CD4-positive, alpha-beta T cell treated with Interleukin-10 for 1 hour (primary cell): ENCODE data around the gene ANAPC10.
"Not testable (repeated sequence)": the region's sequence is repeated elsewhere in the genome, so short reads cannot be mapped to it uniquely, and the experiment has no call there.

Experiments
- DNase-seq: peaks from one replicate; pipeline ENCODE4 v3.0.0-alpha.2; 2020

ANAPC10 gene

DNA sequence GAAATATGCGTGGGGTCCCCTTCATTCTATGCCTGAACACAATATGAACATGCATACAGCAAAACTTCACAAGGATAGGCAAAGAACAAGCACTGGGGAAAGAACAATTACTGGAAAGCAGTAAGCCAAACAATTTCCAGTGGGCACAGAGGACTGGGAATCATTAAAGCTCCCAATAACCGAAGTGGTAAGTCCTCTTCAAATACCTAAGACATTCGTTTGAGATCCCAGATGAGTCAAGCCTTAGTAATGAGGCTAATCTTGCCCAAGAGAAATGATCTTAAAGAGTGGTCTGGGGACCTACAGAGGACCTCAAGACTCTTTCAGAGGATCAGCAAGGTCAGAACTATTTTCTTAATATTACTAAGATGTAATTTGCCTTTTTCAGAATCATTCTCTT, 28.6 kb downstream of the ANAPC10 start:
- no peak for DNase-seq

DNA sequence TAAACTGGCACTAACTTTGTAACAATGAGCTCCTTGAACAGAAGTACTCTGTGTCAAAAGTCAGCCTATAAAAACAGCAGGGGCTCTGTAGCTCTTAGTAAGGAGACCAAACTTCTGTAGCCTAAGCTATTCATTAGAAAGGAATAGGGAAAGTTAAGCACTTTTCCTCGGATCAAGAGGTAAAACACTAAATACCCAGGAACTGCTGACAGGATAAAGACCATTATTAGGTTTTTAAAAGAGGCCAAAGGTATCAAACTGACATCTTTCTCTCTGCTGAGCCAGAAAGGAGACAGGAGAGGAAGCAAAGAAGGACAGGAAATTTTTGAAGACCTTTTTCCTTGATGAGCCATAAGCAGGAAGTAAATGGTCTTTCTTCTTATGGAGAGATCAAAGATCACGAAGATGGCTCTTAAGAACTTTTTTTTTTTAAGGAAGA, 31.9 kb downstream of the ANAPC10 start:
- no peak for DNase-seq

DNA sequence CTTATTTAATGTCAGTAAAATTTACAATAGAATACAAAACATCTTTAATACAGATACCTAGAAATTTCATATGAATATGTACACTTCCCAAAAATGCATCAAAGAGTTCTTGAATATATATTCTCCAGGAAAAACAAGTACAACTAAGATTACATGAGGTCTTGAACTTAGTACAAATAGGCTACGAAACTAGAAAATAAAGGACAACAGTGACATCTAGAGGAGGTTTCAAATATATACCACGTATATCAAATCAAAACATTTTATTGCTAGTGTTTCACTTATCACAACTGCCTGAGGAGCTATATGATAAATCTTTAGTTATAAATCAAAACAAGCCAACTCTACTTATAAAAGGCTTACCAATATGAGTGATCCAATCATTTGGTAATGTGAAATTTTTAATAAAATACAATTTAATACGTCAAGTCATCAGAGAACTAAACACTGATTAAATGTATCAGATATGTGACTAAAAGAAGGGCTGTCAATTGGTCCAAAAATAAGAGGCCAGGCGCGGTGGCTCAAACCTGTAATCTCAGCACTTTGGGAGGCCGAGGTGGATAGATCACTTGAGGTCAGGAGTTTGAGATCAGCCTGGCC, 36.6 kb downstream of the ANAPC10 start:
- DNase-seq: peak; percentile 54

DNA sequence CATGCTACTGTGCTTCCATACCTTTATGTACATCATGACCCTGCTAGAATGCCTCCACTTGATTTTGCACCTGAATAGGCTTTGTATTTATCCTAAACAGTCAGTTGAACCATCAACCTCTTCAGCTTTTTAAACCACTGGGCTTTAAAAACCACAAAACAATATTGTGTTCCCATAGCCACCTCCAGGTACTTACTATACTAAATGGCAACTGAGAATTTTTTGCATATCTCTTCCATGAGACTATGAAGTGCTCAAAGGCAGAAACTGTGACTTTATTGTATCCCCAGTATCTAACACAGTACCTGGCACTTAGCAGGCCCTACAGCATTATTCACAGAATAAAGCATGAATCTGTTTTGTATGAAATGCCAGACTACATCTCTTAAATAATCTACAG, 39.7 kb downstream of the ANAPC10 start:
- DNase-seq: no peak

DNA sequence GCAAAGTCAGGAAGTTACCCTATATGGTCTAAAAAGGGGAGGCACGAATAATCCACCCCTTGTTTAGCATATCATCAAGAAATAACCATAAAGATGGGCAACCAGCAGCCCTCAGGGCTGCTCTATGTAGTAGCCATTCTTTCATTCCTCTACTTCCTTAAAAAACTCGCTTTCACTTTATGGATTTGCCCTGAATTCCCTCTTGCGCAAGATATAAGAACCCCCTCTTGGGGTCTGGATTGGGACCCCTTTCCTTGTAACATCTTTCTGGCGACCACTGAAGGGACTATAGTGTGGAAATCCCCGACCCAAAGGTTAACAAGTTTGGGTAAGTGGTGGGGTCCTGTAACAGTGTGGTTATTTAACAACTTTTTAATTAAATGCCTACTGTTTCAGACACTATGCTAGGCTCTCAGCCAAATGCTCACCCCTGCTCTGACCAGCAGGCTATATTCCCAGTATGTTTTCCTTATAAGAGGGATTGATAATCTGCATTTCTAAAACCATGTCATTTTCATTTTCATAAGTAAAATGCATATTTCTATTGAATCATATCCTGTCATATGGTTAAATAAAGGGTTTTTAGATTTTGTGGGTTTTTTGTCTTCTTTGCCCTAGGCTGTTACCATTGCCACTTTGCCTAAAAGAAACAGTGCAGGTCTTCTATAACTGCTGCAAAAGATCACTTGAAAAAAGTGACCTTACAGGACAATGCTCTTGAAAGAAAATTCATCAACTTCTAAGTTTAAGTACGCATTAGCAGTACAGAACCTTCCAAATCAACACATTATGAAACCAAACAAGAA, 41.5 kb downstream of the ANAPC10 start:
- DNase-seq: no peak

DNA sequence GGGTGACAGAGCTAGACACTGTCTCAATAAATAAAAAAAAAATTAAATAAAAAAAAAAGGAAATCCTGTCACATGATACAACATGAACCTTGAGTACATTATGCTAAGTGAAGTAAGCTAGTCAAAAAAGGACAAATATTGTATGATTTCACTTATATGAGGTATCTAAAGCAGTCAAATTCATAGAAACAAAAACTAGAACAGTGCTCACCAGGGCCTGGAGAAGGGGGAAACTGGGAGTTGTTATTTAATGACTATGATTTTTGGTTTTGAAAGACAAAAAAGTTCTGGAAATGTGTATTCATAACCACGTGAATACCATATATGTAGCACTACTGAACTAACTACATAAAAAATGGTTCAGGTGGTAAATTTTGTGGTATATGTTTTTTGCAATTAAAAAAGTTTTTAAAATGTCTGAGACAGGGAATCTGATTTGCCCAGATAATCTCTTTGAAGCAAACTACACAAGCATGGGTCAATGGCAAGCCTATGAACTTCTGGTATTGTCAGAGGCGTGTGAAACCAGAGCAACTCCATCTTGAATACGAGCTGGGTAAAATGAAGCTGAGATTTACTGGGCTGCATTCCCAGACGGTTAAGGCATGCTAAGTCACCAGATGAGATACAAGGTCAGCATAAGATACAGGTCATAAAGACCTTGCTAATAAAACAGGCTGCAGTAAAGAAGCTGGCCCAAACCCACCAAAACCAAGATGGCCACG, 42.3 kb downstream of the ANAPC10 start:
- DNase-seq: no peak

DNA sequence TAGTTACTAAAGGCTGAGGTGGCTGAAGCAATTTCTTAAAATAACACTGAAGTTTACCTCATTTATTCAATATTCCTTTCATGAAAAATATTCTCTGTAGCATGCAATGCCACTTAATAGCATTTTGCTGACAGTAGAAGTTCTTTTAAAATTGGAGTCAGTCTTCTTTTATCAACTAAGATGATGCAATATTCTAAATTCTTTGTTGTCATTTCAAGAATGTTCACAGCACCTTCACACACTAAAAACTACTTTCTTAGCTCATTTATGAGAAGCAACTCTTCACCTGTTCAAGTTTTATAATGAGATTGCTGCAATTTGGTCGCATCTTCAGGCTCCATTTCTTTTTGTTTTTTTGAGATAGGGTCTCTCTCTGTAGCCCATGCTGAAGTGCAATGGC, 48.8 kb downstream of the ANAPC10 start:
- DNase-seq: no peak

DNA sequence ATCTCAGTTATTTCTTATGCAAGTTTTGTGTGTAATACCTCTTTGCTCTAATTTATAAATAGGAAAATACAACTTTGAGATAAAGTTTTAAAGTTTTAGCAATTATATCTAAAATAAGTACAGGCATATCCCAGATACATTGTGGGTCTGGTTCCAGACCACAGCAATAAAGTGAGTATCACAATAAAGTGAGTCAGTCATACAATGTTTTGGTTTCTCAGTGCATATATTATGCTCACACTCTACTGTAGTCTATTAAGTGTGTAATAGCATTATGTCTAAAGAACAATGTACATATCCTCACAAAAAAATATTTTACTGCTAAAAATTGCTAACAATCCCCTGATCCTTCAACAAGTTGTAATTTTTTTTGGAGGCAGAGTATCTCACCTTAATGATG, 49.2 kb downstream of the ANAPC10 start:
- DNase-seq: no peak

DNA sequence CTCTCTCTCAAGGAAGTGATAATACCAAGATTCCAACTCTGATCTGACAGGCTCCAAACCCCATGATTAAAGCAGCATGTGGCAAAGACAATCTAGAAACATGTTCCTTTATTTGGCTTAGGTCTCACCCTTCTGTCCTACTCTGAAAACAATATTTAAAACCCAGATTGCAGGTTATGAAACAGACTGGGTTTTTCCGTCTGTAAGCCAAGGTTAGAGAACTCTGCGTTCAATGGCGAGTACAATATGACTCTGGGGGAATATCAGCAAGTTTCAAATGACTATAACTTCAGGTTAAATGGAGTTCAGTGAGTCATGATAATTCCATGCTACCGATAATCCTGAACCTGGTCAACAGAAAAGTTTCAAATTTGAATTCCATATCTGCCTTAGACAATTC, 50.8 kb downstream of the ANAPC10 start:
- DNase-seq: no peak

DNA sequence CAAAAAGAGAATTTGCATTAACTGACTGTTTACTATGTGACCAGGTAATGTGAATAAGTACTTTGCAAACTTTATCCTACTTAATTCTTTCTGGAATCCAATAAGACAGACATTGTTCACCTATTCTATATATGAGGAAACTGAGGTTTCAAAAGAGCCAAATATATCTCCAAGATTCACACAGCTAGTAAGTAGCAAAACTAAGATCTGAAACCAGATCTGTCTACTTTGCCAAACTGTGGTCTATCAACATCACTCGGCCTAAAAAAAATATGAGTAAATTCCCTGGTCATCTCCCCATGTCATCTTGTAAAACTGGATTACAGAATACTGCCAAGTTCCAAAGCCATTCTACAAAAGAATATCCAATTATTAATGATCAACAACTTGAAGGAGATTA, 52.8 kb downstream of the ANAPC10 start:
- no peak for DNase-seq

DNA sequence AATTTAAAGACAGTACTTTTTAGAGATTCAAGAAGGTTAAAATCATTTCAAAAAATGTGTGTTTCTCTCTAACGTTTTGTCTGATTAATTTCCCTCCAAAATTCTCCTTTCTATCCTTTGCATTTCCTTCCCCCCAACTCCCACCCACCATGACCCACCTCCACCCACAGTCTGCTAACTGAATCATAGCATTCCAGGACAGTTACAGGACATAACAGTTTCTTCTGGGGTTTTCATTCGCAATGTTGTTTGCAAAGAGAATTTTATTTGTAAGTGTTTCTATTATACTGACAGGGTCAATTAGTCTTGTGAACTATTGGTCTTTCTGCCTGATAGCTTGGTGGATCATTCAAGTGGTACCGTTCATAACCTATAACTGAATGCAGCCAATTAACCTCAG, 53.7 kb downstream of the ANAPC10 start:
- DNase-seq: no peak

DNA sequence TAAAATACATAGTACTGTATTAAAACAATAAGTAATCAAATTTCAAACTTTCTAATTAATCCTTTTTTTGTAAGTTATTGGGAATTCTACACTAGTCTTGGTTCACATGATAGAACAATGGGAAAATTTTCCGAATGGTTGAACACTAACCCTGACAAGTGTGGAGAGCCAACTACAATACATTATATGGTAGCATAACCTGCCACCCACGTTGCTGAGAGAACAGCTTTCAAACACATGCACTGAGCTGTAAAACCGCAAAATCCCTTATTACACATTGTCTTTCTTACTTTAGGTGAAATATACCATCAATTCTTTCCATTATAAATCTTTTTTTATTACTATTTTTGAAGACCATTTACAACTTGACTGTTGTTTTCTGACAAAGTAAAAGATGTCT, 54.7 kb downstream of the ANAPC10 start:
- no peak for DNase-seq

DNA sequence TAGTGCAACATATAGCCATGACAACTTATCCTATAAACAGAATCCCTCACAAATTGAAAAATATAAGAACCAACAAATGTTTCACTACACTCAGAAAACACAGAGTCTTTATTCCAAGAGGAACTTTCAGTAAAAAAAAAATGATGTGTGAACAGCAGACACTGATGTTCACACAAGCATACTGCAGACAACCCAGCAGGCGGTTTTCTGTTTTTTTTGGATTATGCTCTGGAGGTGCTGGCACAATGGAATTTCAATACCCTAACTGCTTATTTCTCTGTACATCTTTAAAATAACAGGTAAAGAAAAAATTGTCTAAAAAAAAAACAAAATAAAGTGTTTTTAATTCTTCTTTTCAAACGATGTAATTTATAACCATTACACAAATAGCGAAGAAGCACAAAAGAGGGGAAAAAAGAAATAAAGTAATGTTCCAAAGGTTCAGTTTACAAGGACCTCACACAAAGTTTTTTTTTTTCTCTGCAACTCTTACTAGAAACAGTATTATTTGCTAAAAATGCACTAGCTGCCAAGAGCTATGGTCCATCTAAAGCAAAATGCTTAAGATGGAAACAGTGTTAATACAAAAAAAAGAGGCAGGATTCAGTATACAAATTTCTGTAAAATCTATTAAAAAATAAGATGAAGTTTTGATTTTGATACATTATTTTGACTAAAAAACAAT, 55.3 kb downstream of the ANAPC10 start:
- DNase-seq: no peak

DNA sequence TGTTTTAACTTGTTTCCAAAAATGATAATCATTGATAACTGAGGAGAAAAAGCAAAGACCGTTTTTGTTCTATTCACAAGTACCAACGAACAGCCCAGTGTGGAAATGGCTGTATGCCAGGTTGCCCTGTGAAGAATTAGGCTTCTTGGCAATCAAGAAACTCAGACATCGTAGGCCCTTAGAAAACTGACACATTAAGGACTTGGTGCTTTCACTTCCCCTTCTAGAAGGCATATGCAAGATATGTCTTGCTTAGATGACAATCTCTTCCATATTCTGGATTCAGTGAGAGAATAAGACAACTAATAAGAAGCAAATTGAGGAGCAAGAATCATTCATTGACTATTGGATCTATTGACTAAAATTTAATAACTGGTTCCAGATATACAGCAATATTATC, 56.6 kb downstream of the ANAPC10 start:
- DNase-seq: no peak

DNA sequence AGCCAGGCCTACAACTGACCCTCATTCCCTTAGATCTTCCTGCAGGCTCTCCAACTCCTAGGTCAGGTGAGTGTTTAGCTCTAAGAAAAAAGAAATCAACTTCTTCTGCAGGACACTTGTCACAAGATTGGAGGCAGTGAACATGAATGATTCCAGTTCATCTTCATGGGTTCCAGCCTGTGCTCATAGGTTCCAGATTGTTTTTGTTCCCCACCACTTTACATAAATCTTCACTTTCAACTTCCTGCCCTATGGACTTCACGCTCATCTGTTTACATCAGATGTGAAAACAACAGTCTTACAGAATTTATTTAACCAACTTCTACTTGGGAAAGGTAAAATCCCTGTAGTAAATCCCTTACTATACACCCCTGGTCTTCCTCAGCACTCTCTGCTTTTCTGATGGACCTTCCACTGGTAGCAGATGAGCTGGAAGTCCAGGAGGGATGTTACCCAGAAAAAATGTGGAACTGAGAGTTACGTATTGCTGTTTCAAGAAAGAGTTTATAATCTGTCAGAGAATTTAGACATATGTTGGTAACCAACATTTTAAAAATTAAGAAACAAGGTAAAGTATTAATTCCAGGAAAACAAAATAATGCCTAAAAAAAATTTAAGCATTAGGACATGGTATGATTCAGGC, 62.4 kb downstream of the ANAPC10 start:
- no peak for DNase-seq

DNA sequence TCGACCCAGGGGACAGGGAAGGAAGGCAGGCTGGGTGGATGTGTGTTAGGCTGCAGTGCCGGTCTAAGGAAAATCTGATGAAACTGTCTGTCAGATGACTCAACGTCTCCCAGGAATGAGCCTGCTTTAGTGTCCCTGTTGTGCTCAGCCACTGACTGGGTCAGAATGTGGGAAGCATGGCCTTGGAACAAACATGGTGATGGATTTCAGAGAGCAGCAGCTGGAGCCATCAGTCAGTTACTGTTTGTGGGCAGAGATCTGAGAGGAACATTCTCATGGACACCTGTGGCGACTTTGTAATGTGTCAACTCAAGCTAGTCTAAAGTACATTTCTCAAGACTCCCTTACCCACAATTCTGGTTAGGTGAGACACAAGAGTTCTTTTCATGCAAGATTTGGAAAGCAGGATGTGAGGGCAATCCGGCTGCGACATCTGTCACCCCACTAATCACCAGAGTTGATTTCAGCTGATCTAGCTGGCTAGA, 63.2 kb downstream of the ANAPC10 start:
- no peak for DNase-seq

DNA sequence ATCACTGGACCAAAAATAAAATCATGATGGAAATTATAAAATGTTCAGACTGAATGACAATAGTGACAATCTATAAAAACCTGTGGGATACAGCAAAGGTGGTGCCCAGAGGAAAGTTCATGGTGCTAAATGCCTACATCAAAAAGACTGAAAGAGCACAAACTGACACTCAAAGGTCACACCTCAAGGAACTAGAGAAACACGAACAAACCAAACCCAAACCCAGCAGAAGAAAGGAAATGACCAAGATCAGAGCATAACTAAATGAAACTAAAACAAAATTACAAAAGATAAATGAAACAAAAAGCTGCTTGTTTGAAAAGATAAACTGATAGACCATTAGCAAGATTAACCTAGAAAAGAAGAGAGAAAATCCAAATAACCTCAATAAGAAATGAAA, 78.7 kb downstream of the ANAPC10 start:
- DNase-seq: peak; percentile 21

DNA sequence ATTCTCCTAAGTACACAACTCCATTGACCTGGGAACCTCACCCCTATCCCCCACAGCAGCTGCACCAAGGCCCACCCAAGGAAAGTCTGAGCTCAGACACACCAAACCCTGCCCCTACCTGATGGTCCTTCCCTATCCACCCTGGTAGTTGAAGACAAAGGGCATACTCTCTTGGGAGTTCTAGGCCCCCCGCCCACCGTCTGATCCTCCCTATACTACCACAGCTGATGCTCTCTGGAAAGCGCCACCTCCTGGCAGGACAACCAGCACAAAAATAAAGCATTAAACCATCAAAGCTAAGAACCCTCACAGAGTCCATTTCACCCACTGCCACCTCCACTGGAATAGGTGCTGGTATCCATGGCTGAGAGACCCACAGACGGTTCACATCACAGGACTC, 83.6 kb downstream of the ANAPC10 start:
- no peak for DNase-seq

DNA sequence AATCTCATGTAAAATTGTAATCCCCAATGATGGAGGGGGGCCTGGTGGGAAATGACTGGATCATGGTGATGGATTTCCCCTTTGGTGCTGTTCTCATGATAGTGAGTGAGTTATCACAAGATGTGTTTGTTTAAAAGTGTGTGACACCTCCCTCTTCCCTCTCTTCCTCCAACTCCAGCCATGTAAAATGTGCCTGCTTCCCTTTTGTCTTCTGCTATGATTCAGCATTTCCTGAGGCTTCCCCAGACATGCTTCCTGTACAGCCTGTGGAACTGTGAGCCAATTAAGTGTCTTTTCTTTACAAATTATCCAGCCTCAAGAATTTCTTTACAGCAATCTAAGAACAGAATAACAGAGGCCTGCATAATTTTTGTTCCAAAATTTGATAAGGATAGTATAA, 85.2 kb downstream of the ANAPC10 start:
- no peak for DNase-seq

DNA sequence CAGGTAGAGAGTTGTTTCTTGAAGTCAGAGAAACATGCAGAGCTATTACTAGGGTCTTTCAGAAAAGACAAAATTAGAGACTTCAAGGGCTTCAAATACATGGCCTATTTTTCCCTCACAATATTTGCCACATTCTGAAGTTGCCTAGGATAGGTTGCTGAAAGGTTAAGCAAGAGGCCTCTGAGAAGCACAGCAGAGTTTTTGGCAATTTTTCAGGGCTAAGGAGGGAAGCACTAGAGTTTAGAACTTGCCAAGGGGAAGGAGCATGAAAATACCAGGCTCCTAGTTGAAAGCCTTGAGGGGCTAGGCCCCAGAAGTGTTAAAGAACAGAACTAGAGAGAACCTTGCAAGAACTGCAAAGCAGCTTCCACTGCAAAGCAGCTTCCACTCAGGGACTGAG, 86.4 kb downstream of the ANAPC10 start:
- no peak for DNase-seq

DNA sequence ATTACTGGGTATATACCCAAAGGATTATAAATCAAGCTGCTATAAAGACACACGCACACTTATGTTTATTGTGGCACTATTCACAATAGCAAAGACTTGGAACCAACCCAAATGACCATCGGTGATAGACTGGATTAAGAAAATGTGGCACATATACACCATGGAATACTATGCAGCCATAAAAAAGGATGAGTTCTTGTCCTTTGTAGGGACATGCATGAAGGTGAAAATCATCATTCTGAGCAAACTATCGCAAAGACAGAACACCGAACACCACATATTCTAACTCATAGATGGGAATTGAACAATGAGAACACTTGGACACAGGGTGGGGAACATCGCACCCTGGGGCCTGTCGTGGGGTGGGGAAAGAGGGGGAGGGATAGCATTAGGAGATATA, 87.7 kb downstream of the ANAPC10 start:
- not testable (repeated sequence) for DNase-seq

DNA sequence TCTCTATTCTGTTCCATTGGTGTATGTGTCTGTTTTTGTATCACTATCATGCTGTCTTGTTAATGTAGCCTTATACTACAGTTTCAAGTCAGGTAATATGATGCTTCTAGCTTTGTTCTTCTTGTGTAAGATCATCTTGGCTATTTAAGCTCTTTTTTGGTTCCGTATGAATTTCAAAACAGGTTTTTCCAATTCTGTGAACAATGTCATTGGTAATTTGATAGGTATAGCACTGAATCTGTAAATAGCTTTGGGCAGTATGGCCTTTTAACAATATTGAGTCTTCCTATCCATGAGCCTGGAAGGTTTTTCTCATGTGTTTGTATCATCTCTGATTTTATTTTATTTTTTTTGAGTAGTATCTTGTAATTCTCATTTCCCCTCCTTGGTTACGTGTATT, 94.3 kb downstream of the ANAPC10 start:
- DNase-seq: no peak

DNA sequence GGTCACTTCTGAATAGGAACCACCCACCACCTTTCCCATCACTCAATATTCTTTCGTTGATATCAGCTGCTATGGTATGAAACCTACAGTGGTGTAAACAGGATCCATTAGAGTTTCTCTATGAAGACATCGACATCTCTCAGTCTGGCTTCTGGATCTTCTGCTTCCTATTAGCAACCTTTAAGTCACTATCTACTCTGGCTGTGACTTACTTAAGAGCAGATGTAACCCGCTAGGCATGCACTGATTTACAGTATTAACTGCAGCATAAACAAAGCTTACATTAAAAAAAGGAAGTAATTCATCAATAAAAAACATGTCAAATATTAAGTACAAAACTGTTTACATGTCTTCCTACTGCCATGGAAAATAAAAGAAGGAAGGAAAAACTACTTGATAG, 96.4 kb downstream of the ANAPC10 start:
- no peak for DNase-seq
